CD4-positive, alpha-beta T cell treated with Interleukin-4 for 1 hour (primary cell): Measurements from ENCODE around the gene SF3B2.
"Not testable (repeated sequence)": the region's sequence is repeated elsewhere in the genome, so short reads cannot be mapped to it uniquely, and the experiment has no call there.

Experiments used
- DNase-seq, 2 donors: peaks; one replicate each; pipeline ENCODE4 v3.0.0-alpha.2; 2020 to 2022

The SF3B2 gene, protein sequence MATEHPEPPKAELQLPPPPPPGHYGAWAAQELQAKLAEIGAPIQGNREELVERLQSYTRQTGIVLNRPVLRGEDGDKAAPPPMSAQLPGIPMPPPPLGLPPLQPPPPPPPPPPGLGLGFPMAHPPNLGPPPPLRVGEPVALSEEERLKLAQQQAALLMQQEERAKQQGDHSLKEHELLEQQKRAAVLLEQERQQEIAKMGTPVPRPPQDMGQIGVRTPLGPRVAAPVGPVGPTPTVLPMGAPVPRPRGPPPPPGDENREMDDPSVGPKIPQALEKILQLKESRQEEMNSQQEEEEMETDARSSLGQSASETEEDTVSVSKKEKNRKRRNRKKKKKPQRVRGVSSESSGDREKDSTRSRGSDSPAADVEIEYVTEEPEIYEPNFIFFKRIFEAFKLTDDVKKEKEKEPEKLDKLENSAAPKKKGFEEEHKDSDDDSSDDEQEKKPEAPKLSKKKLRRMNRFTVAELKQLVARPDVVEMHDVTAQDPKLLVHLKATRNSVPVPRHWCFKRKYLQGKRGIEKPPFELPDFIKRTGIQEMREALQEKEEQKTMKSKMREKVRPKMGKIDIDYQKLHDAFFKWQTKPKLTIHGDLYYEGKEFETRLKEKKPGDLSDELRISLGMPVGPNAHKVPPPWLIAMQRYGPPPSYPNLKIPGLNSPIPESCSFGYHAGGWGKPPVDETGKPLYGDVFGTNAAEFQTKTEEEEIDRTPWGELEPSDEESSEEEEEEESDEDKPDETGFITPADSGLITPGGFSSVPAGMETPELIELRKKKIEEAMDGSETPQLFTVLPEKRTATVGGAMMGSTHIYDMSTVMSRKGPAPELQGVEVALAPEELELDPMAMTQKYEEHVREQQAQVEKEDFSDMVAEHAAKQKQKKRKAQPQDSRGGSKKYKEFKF

GRCh38 chr11:66051766-66052663 is at the start of gene SF3B2:
Gene SF3B2, plus strand, starts transcription at chr11:66052364. Its CDS starts 21 bp downstream, at chr11:66052385.
- DNase-seq, result peak; percentile 97 to 98

GRCh38 chr11:66002648-66003225 is 49.4 kb upstream of the SF3B2 start:
- DNase-seq, result no peak

DNA sequence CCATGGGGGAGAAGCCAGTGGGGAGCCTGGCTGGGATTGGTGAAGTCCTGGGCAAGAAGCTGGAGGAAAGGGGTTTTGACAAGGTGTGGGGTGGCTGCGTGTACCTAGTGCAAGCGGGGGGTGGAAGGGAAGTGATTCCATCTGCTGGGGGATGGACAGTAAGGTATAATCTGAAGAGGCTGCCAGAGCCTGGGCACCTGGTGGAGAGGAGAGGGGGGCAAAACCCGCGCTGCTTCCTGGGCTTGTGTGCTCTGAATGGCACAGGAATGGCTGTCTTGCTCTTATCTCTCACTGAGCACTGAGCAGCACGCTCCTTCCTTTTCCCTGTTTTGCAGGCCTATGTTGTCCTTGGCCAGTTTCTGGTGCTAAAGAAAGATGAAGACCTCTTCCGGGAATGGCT is 48.9 kb upstream of the SF3B2 start:
- DNase-seq, result no peak

GRCh38 chr11:66004186-66004585 is 48.0 kb upstream of the SF3B2 start:
- DNase-seq, result no peak

DNA sequence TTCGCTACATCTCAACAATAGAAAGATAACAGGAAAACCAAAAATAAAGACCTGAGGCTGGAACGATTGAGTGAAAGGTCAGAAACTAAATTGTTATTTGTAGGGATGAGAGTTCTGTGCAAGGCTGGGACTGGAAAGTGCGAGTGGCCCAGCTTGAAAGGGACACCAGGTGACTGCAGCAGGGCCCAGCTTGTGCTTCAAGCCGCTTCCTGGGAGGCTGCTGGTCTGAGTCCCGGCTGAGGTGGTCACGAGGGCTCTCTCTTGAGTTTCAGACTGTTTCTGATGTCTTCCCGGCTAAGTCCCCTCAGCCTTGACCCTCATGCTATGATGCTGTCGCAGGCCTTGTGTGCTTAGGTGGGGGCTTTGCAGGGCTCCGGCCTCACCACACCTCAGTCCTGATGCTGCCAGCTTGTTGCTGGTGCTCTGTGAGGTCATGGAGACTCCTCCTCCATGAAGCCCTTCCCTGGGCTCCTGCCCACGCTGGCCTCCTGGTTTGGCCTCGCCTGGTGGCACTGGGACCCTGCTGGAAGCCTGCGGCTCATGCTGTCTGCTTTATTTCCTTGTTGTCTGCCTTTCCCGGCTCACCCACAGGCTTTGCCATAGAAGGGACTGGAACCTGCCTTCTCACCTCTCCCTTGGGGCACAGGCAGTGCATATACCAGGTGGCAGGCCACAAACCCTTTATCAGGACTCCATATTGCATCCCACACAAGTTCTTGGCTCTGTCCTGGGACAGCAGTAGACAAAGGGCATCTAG is 45.9 kb upstream of the SF3B2 start:
- no peak for DNase-seq

GRCh38 chr11:66006891-66007176 is 45.3 kb upstream of the SF3B2 start:
- DNase-seq, result no peak

- no peak for DNase-seq
These were observed 44.9 kb upstream of the SF3B2 start for GRCh38 chr11:66007201-66007634.

DNA sequence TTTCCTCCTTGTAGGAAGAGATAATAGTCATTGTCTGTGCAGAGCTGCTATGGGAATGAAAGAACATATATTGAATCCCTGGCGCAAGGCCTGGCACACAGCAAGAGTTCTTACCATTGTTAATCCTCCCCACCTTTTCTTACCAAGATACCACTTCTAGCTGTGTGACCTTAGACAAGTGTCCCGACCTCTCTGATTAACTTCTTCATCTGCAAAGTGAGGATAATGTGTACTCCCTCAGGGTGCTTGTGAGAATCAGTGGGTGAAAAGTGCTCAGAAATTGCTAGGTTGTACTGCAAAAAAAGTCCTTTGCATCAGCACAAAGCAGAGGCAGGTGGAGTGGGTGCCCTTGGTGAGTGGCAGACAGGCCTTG is 44.1 kb upstream of the SF3B2 start:
- no peak for DNase-seq

- DNase-seq, result no peak
These were observed 43.6 kb upstream of the SF3B2 start for GRCh38 chr11:66008468-66009101.

- DNase-seq, result not testable (repeated sequence)
These were observed 42.1 kb upstream of the SF3B2 start for GRCh38 chr11:66010036-66010435.

GRCh38 chr11:66011239-66011784 is 40.9 kb upstream of the SF3B2 start:
- DNase-seq, result no peak

DNA sequence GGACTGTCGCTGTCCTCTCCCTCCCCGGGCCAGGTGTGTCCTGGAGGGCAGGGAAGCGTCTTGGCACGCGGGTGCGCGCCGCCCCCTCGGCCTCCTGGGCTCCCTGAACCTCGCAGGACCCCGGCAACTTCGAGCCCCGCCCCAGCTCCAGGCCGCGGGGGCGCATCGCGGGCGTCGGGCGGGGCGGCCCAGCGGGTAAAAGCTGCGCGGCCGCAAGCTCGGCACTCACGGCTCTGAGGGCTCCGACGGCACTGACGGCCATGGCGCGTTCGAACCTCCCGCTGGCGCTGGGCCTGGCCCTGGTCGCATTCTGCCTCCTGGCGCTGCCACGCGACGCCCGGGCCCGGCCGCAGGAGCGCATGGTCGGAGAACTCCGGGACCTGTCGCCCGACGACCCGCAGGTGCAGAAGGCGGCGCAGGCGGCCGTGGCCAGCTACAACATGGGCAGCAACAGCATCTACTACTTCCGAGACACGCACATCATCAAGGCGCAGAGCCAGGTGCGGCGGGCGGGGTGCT is 40.3 kb upstream of the SF3B2 start, which contains the start of gene CST6:
Gene CST6, plus strand, starts transcription at position 224 of the 519 bp plus-strand sequence. Its CDS starts 37 bp downstream, at position 261.
- DNase-seq, result no peak

DNA sequence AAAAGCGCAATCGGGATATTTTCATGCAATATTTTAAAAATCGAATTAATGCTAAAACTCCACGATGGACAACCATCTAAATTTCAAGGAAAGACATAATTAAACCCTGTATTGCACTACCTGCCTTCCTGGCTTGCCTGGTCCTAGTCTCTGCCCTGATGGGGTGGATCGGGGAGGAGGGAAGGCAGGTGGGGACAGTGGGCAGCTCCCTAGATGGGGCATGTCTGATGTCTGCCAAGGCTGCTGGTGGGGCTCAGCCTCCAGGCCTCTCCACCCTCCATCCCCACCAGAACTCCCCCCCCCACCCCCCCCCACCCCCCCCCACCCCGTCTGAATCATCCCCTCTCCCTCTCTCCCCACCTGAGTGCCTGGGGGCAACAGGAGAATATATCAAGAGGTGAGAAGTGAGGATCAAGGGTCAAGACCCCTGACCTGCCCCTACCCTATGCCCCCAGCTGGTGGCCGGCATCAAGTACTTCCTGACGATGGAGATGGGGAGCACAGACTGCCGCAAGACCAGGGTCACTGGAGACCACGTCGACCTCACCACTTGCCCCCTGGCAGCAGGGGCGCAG is 39.7 kb upstream of the SF3B2 start:
- no peak for DNase-seq

- peak in 1 of 2 donors; percentile 59 for DNase-seq
These were observed 39.0 kb upstream of the SF3B2 start for GRCh38 chr11:66012946-66013761.

GRCh38 chr11:66013762-66014100 is 38.4 kb upstream of the SF3B2 start:
- DNase-seq, result no peak

- no peak for DNase-seq
These were observed 37.2 kb upstream of the SF3B2 start for GRCh38 chr11:66014804-66015453.

DNA sequence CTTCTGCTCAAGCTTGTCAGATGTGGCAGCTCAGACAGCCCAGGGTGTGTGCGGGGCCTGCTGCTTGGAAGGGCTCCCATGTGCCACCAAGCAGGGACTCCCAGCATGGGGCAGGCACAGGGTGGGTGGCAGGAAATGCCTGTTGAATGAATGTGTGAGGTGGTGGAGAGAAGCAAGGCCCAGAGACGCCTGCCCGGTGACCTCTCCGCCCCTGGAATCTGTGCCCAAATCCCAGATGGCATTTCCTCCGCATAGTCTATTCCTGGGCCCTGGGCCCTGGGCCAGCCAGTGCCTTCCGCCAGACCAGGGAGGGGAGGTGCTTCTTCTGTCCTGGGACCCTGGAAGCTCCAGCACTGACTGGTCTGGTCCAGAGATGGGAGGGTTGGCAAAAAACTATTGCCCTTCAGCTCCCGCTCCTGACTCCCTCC is 36.7 kb upstream of the SF3B2 start:
- no peak for DNase-seq

GRCh38 chr11:66015936-66016792 is 36.0 kb upstream of the SF3B2 start:
- no peak for DNase-seq
